Measurements from ENCODE around the gene ZBTB48.
A peak's percentile ranks its signal among the peaks of the same experiment; 100 is the strongest.

Gene ZBTB48

DNA sequence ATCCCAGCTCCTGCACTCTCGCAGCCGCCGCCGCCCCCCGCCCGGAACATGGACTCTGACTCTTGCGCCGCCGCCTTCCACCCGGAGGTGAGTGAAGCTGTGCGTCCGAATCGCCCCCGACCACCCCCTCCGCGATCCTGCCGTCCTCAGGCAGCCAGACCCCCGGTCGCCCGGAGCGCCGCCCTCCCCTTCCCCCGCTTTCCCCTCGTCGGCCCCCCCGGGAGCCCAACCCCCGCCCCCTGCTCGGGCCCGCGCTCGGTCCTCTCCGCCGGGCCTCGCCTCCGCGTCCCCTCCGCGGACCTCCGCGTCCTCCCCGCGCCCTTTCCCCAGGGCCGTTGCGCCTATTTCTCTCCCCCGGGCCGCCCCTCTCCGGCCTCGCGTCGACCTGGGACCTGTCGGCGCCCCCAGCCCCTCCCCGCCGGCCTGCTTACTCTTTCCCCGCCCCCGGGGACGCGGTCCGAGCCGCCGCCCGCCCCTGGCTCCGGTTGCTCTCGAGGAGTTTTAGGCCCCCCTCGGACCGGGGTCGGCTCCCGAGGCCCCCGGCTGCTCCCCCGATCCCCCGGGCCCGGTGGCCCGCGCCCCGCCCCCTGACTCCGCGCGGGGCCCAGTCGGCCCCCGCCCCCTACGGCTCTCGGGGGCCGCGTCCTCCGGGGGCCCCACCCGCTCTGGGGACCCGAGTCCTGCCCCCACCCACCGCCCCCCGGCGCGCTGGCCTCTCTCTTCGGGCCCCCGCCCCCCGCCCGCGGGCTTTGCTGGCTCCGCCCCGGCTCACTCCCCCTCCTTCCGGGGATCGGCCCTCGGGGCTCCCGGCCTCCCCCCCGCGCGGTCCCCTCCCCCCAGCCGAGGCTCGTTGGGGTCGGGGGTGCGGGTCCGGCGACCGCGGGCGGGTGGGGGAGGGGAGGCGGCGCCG, 34.5 kb downstream of the ZBTB48 start:
- peak; percentile 23 to 38 (median 30) for DNase-seq

DNA sequence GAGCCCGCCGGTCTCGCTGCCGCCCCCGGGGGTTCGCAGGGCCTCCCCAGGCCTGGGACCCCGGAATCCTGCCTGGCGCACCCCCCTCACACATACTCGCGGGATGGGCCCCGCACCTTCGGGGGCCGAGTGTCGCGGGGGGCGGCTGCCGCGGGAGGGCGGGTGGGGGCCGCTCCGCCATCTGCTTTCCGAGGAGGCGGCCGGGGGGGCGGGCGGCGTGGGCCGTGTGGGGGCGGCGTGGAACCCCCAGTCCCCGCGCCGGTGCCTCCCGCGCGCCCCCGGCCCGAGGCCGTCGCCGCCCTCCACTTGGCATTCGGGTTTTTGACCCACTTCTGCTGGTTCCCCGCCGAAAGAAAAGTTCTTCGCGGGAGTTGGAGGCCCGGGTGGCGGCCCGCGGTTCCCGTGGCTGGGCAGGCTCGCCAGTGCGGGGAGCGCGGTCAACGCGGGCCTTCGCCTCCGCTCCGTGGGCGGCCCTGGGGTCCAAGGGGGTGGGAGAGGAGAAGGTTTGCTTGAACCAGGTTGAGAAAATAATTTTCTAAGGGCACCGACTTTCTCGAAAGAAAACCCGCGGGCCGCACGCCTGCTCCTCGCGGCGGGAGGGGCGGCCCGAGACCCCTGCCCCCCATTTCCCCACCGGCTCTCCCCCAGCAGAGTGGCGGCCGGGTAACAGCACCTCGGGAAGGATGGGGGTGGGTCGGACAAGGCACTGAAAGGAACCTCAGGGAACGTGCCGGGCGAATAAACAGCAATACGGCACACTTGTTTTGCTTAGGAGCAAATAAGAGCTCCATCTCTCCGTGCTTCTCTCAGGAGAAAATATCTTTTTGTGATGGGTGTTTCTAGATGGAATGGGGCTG, 35.4 kb downstream of the ZBTB48 start:
- DNase-seq, result no peak

GRCh38 chr1:6619045-6619444, 39.3 kb downstream of the ZBTB48 start:
- no peak for DNase-seq

DNA sequence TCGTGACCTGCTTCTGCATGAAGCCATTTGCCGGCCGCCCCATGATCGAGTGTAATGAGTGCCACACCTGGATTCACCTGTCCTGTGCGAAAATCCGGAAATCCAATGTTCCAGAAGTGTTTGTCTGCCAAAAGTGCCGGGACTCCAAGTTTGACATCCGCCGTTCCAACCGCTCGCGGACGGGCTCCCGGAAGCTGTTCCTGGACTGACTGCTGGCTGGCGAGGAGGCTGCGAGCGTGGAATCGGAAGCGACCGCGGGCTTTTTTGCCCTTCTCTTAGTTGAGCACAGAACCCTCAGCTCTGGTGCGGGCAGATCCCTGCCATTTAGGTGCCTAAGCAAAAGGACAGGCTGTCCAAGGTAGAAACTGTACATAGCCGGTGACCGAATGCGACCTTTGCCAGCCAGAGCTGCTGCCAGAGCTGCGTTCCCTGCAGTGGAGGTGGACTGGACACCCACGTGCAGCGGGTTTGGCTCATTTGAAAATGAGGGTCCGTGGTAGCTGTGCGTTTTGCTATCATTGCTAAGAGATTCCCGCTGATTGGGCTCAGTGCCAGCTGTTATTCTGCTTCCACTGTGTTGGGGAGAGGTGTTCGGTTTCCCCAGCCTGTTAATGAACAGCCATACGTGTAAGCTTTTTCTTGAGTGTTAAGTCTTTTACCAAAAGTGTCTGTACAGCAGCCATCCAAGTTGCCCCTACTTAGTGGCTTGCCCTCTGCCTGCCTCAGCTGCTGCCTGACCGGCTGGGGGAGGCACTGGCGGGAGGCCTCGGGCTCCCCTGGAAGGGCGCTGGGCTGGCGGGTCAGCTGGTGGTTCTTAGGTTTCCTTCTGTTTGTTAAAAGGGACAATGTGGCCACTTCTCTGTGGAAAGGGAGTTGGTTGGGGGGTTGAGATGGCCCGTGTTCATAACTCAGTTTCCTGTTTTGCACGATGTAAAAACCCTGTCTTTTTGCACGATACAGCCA, 41.9 kb downstream of the ZBTB48 start:
- DNase-seq, result no peak

- DNase-seq, result no peak
Observed at GRCh38 chr1:6622396-6623152, 42.8 kb downstream of the ZBTB48 start.

DNA sequence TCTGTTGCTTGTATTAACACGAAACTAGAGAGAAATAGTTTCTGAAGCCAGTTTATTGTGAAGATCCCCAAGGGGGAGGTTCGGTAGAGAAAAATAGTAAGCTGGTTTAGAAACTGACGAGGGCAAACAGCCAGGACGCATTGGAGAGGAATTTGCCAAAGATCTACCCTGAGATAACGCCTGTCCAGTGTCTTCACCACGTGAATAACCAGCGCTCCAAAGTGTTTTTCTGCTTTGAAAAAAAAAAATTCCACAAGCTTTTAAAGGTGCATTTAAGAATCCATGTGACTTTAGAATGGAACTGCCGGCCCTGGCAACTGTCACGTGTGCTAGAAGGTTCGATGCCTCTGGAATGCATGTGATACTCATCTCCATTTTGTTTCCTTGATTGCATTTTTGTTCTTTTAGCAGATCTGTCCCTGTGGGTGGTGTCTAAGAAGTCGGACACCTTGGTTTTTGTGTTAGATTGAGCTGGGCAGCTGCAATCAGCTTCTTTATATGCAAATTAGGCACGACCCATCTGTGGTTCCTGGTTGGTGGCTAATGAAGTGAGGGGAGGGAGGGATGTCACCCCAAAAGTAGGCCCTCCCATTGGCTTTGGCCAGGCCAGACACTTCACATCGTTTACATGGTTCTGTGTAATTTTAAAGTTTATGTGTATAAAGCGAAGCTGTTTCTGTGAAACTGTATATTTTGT, 43.6 kb downstream of the ZBTB48 start:
- DNase-seq, result no peak

DNA sequence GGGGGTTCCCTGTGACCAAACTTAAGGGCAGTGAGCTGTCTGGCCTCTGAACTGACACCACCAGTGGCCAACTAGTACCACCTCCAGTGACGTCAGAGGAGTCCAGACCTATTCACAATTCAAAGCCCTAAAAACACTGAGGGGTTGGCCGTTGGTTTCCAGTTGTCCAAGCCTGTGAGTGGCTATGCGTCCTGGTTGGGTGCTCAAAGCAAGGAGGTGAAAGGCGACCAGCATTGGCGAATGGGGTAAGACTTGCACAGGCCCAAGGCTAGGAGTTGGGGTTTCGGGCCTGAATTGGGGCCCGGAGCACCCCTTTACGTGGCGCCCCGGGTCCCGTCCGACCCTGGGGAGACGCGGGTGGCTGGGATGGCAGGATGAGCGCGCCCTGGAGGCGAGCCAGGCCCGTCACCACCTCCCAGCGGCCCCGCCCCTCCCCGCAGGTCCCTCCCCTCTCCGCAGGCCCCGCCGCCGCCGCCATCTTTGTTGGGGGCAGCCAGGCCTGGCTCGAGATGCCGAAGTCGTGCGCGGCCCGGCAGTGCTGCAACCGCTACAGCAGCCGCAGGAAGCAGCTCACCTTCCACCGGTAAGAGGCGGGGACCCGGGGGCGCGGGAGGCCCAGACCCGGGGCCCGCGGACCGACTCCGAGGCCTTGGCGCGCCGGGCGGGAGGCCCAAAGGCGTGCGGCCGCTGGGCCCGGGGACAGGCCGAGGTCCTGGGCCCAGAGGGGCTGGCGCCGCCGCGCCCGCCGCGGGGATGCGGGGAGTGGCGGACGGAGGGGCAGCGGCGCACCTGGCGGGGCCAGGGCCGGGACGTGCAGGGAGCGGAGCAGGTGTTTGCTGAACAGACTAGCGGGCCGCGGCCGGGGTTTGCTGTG, 45.2 kb downstream of the ZBTB48 start, which contains the start of gene THAP3:
TSS of gene THAP3 (plus strand) at position 159 of the 874 bp plus-strand sequence. CDS start at position 510, 351 bp downstream.
- DNase-seq, result peak; percentile 79 to 87 (median 83)

DNA sequence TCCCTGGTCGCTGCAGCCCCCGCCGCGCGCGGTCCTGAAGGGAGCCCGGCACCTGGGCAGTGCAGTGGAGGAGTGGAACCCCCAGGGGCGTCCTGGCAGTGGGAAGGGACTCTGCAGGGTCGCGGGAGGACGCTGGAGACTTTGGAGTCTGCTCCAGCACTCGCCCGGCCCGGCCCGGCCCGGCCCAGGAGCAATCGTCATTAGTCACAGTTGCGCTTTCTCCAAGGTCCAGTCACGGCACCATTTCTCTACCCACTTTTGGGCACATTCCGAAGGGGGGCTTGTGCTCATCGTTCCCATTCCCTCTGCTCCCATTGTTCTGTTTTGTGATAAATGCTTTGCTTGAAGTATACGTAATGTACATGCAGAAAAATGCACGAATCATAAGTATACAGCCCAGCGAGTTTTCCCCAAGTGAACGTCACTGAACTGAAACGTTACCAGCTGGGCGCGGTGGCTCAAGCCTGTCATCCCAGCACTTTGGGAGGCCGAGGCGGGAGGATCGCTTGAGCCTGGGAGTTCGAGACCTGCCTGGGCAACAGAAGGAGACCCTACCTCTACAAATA, 45.9 kb downstream of the ZBTB48 start:
- no peak for DNase-seq

- DNase-seq, result no peak
Observed at GRCh38 chr1:6627031-6627430, 47.2 kb downstream of the ZBTB48 start.

GRCh38 chr1:6627841-6628545, 48.2 kb downstream of the ZBTB48 start:
- DNase-seq, result no peak

GRCh38 chr1:6628971-6629479, 49.2 kb downstream of the ZBTB48 start:
- no peak for DNase-seq

GRCh38 chr1:6630027-6630426, 50.2 kb downstream of the ZBTB48 start:
- no peak for DNase-seq

DNA sequence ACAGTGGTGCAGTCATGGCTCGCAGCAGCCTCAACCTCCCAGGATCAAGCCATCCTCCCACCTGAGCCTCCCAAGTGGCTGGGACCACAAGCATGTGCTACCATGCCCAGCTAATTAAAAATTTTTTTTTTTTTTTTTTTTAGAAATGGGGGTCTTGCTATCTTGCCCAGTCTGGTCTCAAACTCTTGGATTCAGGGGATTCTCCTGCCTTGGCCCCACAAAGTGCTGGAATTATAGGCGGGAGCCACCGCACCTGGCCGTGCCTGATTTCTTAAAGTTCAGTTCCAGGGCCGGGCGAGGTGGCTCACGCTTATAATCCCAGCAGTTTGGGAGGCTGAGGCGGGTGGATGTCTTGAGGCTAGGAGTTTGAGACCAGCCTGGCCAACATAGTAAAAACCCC, 51.3 kb downstream of the ZBTB48 start:
- no peak for DNase-seq

DNA sequence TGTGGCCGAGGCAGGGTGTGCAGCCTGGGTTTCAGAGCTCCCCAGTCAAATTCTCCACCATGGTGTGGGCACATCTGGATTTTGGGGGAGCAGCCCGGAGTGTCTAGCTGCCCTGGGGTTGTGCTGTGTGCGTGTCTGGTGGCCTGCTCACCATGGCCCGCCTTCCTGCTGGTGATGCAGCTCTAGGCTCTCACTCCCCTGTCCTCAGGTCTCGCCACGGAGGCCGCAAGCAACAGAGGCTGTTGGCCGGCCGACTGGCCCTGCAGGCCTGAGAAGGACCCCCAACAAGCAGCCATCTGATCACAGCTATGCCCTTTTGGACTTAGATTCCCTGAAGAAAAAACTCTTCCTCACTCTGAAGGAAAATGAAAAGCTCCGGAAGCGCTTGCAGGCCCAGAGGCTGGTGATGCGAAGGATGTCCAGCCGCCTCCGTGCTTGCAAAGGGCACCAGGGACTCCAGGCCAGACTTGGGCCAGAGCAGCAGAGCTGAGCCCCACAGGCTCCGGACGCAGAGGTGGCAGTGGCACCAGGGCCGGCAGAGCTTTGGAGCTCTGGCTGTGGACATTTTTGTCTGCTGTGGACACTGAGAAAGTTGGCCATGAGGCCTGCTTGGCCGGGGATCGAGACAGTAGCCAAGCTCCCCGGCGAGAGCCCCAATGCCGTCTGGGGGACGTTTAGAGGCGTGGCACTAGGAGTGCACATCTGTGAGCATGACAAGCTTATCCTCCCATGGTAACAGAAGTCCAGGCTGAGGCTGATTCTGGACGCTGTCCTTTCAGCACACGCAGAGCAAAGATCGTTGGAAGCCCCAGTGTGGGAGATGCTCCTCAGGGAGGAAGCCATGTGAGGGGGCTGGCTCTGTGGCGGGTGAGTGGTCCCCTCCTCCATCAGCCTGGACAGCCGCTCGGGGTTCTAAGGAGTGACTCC, 53.1 kb downstream of the ZBTB48 start:
- no peak for DNase-seq

DNA sequence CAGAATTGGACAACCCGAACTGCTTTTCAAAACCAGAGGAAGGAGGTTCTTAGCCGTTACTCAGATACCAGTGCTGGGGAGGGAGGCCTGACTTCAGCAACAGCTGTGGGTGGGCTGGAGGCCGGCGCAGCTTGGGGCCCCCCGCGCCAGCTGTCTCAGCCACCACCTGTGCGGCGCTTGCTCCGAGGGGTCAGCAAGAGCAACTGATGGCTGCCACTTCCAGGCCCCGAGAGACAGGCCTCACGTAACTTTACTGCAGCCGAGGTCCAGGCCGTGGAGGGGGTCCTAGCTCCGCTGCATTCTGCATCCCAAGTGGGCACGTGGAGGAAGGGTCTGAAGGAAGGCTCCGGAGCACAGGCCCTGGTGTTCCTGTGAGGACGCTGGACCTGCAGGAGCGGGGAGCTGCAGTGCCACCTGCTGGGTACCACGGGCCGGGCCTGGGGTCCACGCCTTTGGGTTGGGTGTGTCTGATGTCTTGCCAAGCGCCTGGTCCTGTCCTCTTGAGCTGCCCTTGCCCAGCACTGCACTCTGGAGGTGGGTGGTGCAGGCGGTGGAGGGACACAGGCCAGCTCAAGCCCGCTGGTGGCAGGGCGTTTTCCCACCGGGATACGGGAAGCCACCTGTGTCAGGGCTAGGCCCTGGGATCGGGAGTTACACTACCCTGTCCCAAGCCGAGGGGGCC, 54.7 kb downstream of the ZBTB48 start:
- DNase-seq, result peak in 3 of 4 experiments; percentile 7 to 25 (median 12)

DNA sequence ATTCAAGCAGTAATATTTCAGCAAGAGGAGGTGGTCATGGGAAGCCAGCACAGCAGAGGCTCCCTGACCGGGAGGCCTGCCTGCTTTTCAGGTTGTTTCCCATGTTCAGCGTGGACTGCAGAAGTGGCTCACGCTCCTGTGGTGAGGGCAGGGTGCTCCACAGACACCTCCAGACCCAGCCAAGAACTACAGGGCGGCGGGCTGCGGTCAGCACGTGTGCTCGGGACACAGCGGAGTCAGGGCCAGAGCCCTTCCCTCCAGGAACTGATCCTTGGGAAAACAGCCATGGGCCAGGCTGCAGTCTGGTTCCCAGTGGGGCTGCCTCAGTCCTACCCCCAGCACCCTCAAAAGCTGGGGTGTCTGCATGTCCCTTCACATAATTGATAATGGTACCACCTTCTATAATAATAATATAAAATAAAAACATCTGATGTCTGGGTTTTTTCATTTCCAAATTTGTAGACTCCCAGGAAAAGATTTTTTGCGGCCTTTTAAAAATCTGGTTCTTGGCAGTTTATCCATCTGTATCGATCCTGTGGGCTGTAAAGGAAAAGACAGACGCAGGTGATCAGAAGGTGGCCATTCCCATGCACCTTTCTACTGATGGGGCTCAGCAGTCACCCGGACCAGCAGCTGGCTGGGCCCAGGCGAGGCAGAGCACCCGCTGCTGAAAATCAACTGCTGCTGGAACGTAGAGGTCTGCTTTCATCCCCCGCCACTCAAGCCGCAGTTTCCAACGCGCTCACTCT, 55.5 kb downstream of the ZBTB48 start:
- DNase-seq, result no peak

Data from activated CD4-positive, CD25-positive, alpha-beta regulatory T cell (primary cell).